ENCODE results near the gene OGFOD3.
"Not testable (repeated sequence)": the region's sequence is repeated elsewhere in the genome, so short reads cannot be mapped to it uniquely, and the experiment has no call there.

GRCh38 chr17:82377294-82377693, 41.1 kb downstream of the OGFOD3 start:
- not testable (repeated sequence) for TF ChIP-seq EZH2phosphoT487 (conservative IDR thresholded peaks at IDR 0.05; ENCODE audit: low read length)
- TF ChIP-seq, protein P1, sequence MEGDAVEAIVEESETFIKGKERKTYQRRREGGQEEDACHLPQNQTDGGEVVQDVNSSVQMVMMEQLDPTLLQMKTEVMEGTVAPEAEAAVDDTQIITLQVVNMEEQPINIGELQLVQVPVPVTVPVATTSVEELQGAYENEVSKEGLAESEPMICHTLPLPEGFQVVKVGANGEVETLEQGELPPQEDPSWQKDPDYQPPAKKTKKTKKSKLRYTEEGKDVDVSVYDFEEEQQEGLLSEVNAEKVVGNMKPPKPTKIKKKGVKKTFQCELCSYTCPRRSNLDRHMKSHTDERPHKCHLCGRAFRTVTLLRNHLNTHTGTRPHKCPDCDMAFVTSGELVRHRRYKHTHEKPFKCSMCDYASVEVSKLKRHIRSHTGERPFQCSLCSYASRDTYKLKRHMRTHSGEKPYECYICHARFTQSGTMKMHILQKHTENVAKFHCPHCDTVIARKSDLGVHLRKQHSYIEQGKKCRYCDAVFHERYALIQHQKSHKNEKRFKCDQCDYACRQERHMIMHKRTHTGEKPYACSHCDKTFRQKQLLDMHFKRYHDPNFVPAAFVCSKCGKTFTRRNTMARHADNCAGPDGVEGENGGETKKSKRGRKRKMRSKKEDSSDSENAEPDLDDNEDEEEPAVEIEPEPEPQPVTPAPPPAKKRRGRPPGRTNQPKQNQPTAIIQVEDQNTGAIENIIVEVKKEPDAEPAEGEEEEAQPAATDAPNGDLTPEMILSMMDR (IDR thresholded peaks at IDR 0.05; ENCODE audit: insufficient read depth, low read length, poor library complexity, severe bottlenecking): not testable (repeated sequence)

Measured in SU-DHL-6 (cell line).